ENCODE data around the gene PIGW.

GRCh38 chr17:36496018-36496789, 38.6 kb upstream of the PIGW start:
- TF ChIP-seq, protein P1, sequence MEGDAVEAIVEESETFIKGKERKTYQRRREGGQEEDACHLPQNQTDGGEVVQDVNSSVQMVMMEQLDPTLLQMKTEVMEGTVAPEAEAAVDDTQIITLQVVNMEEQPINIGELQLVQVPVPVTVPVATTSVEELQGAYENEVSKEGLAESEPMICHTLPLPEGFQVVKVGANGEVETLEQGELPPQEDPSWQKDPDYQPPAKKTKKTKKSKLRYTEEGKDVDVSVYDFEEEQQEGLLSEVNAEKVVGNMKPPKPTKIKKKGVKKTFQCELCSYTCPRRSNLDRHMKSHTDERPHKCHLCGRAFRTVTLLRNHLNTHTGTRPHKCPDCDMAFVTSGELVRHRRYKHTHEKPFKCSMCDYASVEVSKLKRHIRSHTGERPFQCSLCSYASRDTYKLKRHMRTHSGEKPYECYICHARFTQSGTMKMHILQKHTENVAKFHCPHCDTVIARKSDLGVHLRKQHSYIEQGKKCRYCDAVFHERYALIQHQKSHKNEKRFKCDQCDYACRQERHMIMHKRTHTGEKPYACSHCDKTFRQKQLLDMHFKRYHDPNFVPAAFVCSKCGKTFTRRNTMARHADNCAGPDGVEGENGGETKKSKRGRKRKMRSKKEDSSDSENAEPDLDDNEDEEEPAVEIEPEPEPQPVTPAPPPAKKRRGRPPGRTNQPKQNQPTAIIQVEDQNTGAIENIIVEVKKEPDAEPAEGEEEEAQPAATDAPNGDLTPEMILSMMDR (IDR thresholded peaks at IDR 0.05; ENCODE audit: low read depth, low read length, poor library complexity, severe bottlenecking) = no peak
- TF ChIP-seq EZH2phosphoT487 (IDR thresholded peaks at IDR 0.05; ENCODE audit: borderline replicate concordance, low read length) = no peak
